A172 (cell line): ENCODE results near the gene TRIM17. TPM values are rescaled to one million over a fixed set of nuclear protein-coding genes. Genes with fewer than 3 reads are reported as not detected.
"Not testable (repeated sequence)": the region's sequence is repeated elsewhere in the genome, so short reads cannot be mapped to it uniquely, and the experiment has no call there.

Experiments
- DNase-seq: peaks from one replicate; pipeline ENCODE4 v3.0.0-alpha.2; 2015; ENCODE audit warnings: low spot score
- total RNA-seq: library from RNA; depleted of rRNA; stranded (reverse); fragments of >200 nt; shearing (Covaris generic); gene quantifications from 2 replicates; pipeline ENCODE4 v1.2.3, GENCODE V29; 2014

TRIM17 gene
- total RNA-seq, 1 experiment from 2014 or later, result not detected

GRCh38 chr1:228448372-228448771 is 31.7 kb upstream of the TRIM17 start:
- no peak for DNase-seq

GRCh38 chr1:228446852-228447251 is 30.2 kb upstream of the TRIM17 start:
- no peak for DNase-seq

- no peak for DNase-seq
Observed at GRCh38 chr1:228445843-228446650, 29.4 kb upstream of the TRIM17 start.

- no peak for DNase-seq
Observed at GRCh38 chr1:228445490-228445842, 28.8 kb upstream of the TRIM17 start.

GRCh38 chr1:228443395-228443794 is 26.7 kb upstream of the TRIM17 start:
- DNase-seq, result no peak

GRCh38 chr1:228440761-228441500 is 24.3 kb upstream of the TRIM17 start:
- no peak for DNase-seq

- DNase-seq, result peak; percentile 16
Observed at GRCh38 chr1:228438266-228438665, 21.6 kb upstream of the TRIM17 start.

- DNase-seq, result no peak
Observed at GRCh38 chr1:228437424-228437962, 20.8 kb upstream of the TRIM17 start.

- peak; percentile 18 for DNase-seq
Observed at GRCh38 chr1:228434689-228435088, 18.0 kb upstream of the TRIM17 start.

GRCh38 chr1:228433337-228434053 is 16.8 kb upstream of the TRIM17 start:
- not testable (repeated sequence) for DNase-seq

GRCh38 chr1:228430243-228430642 is 13.6 kb upstream of the TRIM17 start:
- no peak for DNase-seq

GRCh38 chr1:228429698-228430097 is 13.0 kb upstream of the TRIM17 start:
- no peak for DNase-seq

- no peak for DNase-seq
Observed at GRCh38 chr1:228429007-228429406, 12.3 kb upstream of the TRIM17 start.

- no peak for DNase-seq
Observed at GRCh38 chr1:228428412-228428811, 11.8 kb upstream of the TRIM17 start.

GRCh38 chr1:228426518-228427175 is 10.0 kb upstream of the TRIM17 start:
- no peak for DNase-seq

- DNase-seq, result no peak
Observed at GRCh38 chr1:228424685-228425660, 8.3 kb upstream of the TRIM17 start.

- no peak for DNase-seq
Observed at GRCh38 chr1:228423404-228424053, 6.9 kb upstream of the TRIM17 start.

GRCh38 chr1:228420968-228421826 is 4.5 kb upstream of the TRIM17 start:
- peak; percentile 81 for DNase-seq
